Naive thymus-derived CD4-positive, alpha-beta T cell (primary cell): ENCODE data around the gene NDUFV1. TPM values are rescaled to one million over a fixed set of nuclear protein-coding genes. Genes with fewer than 3 reads are reported as not detected.
"Not testable (repeated sequence)": the region's sequence is repeated elsewhere in the genome, so short reads cannot be mapped to it uniquely, and the experiment has no call there.

Source experiments
- ATAC-seq: fragments of 150-1000 bp; cut with Tn5 transposase; 2 replicates; pipeline ENCODE4 v1.10.0; 2021; ENCODE audit warnings: mild to moderate bottlenecking, moderate library complexity
- CTCF ChIA-PET: fragments of 350-600 bp; sonication (Branson Sonifier 250); formaldehyde crosslinking; loops from one replicate; lab custom pipeline; 2021; ENCODE audit warnings: antibody characterized with exemption; lab: Charles Lee
- POLR2A ChIA-PET: fragments of 350-600 bp; sonication (Branson Sonifier 250); formaldehyde crosslinking; loops from one replicate; lab custom pipeline; 2021; ENCODE audit warnings: antibody characterized with exemption, inconsistent platforms; lab: Charles Lee
- DNase-seq, 9 donors: peaks; one replicate each; pipeline versions ENCODE4 v3.0.0 to v3.0.0-alpha.2; 2020 to 2022; ENCODE audit warnings: mixed read lengths in 1 of 9
- H3K27ac ChIP-seq: one replicate; pipeline ENCODE4 v1.7.0; 2013; ENCODE audit warnings: mild to moderate bottlenecking, low read depth, low read length, moderate library complexity
- H3K27me3 ChIP-seq, 2 donors: one replicate each; pipeline ENCODE4 v1.7.0; 2013; ENCODE audit warnings: low read length in 2 of 2, mild to moderate bottlenecking in 2 of 2, moderate library complexity in 2 of 2; ENCODE audit not compliant: control insufficient read depth in 2 of 2, insufficient read depth in 2 of 2
- H3K36me3 ChIP-seq, 3 experiments: 1 replicate in 2 of 3; 2 replicates in 1 of 3; pipeline ENCODE4 v1.7.0; 2013; ENCODE audit warnings: low read length in 3 of 3, mild to moderate bottlenecking in 3 of 3, moderate library complexity in 1 of 3; ENCODE audit not compliant: insufficient read depth in 3 of 3, control insufficient read depth in 2 of 3
- H3K4me1 ChIP-seq, 2 donors: one replicate each; pipeline ENCODE4 v1.7.0; 2013; ENCODE audit warnings: low read length in 2 of 2, mild to moderate bottlenecking in 2 of 2, moderate library complexity in 1 of 2; ENCODE audit not compliant: control insufficient read depth in 2 of 2, insufficient read depth in 2 of 2
- H3K4me3 ChIP-seq: 2 replicates; pipeline ENCODE4 v1.7.0; 2013; ENCODE audit warnings: mild to moderate bottlenecking, low read length
- H3K9me3 ChIP-seq, 3 experiments: 1 replicate in 2 of 3; 2 replicates in 1 of 3; pipeline ENCODE4 v1.7.0; 2013; ENCODE audit warnings: low read length in 3 of 3; ENCODE audit not compliant: control insufficient read depth in 2 of 3
- H3K27ac Mint-ChIP-seq, 9 donors: one replicate each; pipeline ENCODE4 v1.8.0; 2020 to 2022; ENCODE audit warnings: mixed read lengths in 9 of 9, mild to moderate bottlenecking in 8 of 9, moderate library complexity in 5 of 9, inconsistent platforms in 2 of 9
- H3K27me3 Mint-ChIP-seq, 5 donors: one replicate each; pipeline ENCODE4 v1.8.0; 2021 to 2022; ENCODE audit warnings: mixed read lengths in 5 of 5, mild to moderate bottlenecking in 1 of 5
- H3K36me3 Mint-ChIP-seq, 5 donors: one replicate each; pipeline ENCODE4 v1.8.0; 2020 to 2022; ENCODE audit warnings: mixed read lengths in 5 of 5, mild to moderate bottlenecking in 3 of 5, inconsistent platforms in 1 of 5
- H3K4me1 Mint-ChIP-seq, 7 donors: one replicate each; pipeline ENCODE4 v1.8.0; 2020 to 2022; ENCODE audit warnings: mixed read lengths in 7 of 7, mild to moderate bottlenecking in 3 of 7, inconsistent platforms in 1 of 7
- H3K4me3 Mint-ChIP-seq, 10 donors: one replicate each; pipeline ENCODE4 v1.8.0; 2020 to 2022; ENCODE audit warnings: mild to moderate bottlenecking in 10 of 10, mixed read lengths in 10 of 10, moderate library complexity in 6 of 10, inconsistent platforms in 2 of 10
- H3K9me3 Mint-ChIP-seq, 11 donors: one replicate each; pipeline ENCODE4 v1.8.0; 2020 to 2022; ENCODE audit warnings: mixed read lengths in 11 of 11, mild to moderate bottlenecking in 4 of 11, inconsistent platforms in 1 of 11, moderate library complexity in 1 of 11
- intact Hi-C, 2 donors: fragments of 100-400 bp; cut with micrococcal nuclease; formaldehyde crosslinking; loops; one replicate each; pipeline ENCODE4 v1.15.1; 2023
- polyA plus RNA-seq, 2 donors: library from polyadenylated mRNA; unstranded; fragments of 300-500 nt; fragmentation: Illumina TruSeq; gene quantifications; one replicate each; pipeline ENCODE4 v1.2.3, GENCODE V29; 2021
- total RNA-seq, 6 experiments: library from RNA in 5 of 6; stranded (reverse) in 5 of 6; gene quantifications; 1 replicate in 5 of 6; 2 replicates in 1 of 6; pipeline ENCODE4 v1.2.3 and lab custom pipeline; 2021 to 2026

Gene NDUFV1
- total and polyA plus RNA-seq, 7 experiments from 2014 or later: 111 to 253 (median 201) TPM

- Mint-ChIP-seq H3K27ac (no peak overlapping the region), H3K4me1 (peaks cover 4 to 10% (median 6%) of the 10 kb centered on the region in 7 donors), H3K27me3 (no peaks in the 10 kb centered on the region), H3K9me3 (no peaks in the 10 kb centered on the region), H3K4me3 (no peak overlapping the region), H3K36me3 (no peaks in the 10 kb centered on the region)
- Histone ChIP-seq H3K9me3 (no peaks in the 10 kb centered on the region), H3K27ac (no peak overlapping the region), H3K4me3 (no peak overlapping the region), H3K4me1 (peaks cover 5 to 9% of the 10 kb centered on the region in 2 donors), H3K27me3 (no peaks in the 10 kb centered on the region), H3K36me3 (no peaks in the 10 kb centered on the region)
- ATAC-seq: no peak
- intact Hi-C loops: loop anchor here in 1 of 2 donors (5.0 kb wide), 1 partner anchor 232 kb away; the partner anchor contains the start of genes PPP1CA and TBC1D10C
- CTCF ChIA-PET: no interaction called here
- POLR2A ChIA-PET: interaction anchor here (1.0 kb wide), 1 partner anchor 20 kb away, joined by 3 read pairs; no protein-coding TSS in a partner anchor
- no peak for DNase-seq
These were observed 27.9 kb downstream of the NDUFV1 start for GRCh38 chr11:67634366-67635230.

- no peaks in the 10 kb centered on the region for H3K9me3 ChIP-seq
- H3K36me3 Mint-ChIP-seq: no peaks in the 10 kb centered on the region
- ATAC-seq: no peak
- H3K27ac ChIP-seq: no peak overlapping the region
- no peak for DNase-seq
- H3K27me3 ChIP-seq: no peaks in the 10 kb centered on the region
- intact Hi-C loops: no loop called here
- no peaks in the 10 kb centered on the region for H3K9me3 Mint-ChIP-seq
- H3K27me3 Mint-ChIP-seq: no peaks in the 10 kb centered on the region
- no peak overlapping the region for H3K4me3 ChIP-seq
- peaks cover 4 to 10% (median 6%) of the 10 kb centered on the region in 7 donors for H3K4me1 Mint-ChIP-seq
- ChIA-PET CTCF (no interaction called here), POLR2A (interaction anchor here (1.0 kb wide), 1 partner anchor 21 kb away, joined by 3 read pairs; no protein-coding TSS in a partner anchor)
- no peaks in the 10 kb centered on the region for H3K36me3 ChIP-seq
- no peak overlapping the region for H3K4me3 Mint-ChIP-seq
- H3K27ac Mint-ChIP-seq: no peak overlapping the region
- peaks cover 5 to 9% of the 10 kb centered on the region in 2 donors for H3K4me1 ChIP-seq
These were observed 28.4 kb downstream of the NDUFV1 start for GRCh38 chr11:67635231-67635521.

GRCh38 chr11:67636962-67637361 lies 30.2 kb downstream of the NDUFV1 start:
- DNase-seq (no peak), ATAC-seq (no peak)
- Mint-ChIP-seq H3K27me3 (no peaks in the 10 kb centered on the region), H3K4me3 (no peak overlapping the region), H3K27ac (no peak overlapping the region), H3K36me3 (no peaks in the 10 kb centered on the region), H3K4me1 (peaks cover 0 to 3% (median 0%) of the 10 kb centered on the region in 7 donors), H3K9me3 (no peaks in the 10 kb centered on the region)
- Histone ChIP-seq H3K4me3 (no peak overlapping the region), H3K27me3 (no peaks in the 10 kb centered on the region), H3K36me3 (no peaks in the 10 kb centered on the region), H3K27ac (no peak overlapping the region), H3K4me1 (no peaks in the 10 kb centered on the region), H3K9me3 (no peaks in the 10 kb centered on the region)
- intact Hi-C loops: no loop called here
- POLR2A ChIA-PET: no interaction called here
- CTCF ChIA-PET: interaction anchor here (1.0 kb wide), 1 partner anchor 65 kb away, joined by 3 read pairs; no protein-coding TSS in a partner anchor

- H3K4me1 ChIP-seq, H3K4me1 Mint-ChIP-seq, H3K9me3 ChIP-seq, H3K27me3 ChIP-seq, H3K27ac Mint-ChIP-seq, H3K27me3 Mint-ChIP-seq, H3K4me3 ChIP-seq, DNase-seq, ATAC-seq, intact Hi-C loops, H3K9me3 Mint-ChIP-seq, H3K36me3 Mint-ChIP-seq, H3K4me3 Mint-ChIP-seq, H3K36me3 ChIP-seq, H3K27ac ChIP-seq: not testable (repeated sequence)
- ChIA-PET POLR2A (interaction anchor here (0.7 kb wide), 1 partner anchor 8 kb away, joined by 5 read pairs; no protein-coding TSS in a partner anchor), CTCF (interaction anchor here (1.0 kb wide), 1 partner anchor 65 kb away, joined by 3 read pairs; no protein-coding TSS in a partner anchor)
These were observed 30.7 kb downstream of the NDUFV1 start for GRCh38 chr11:67637441-67637840.

- no peak for ATAC-seq
- Mint-ChIP-seq H3K4me1 (peaks cover 0 to 3% (median 0%) of the 10 kb centered on the region in 7 donors), H3K4me3 (no peak overlapping the region), H3K27ac (no peak overlapping the region), H3K36me3 (no peaks in the 10 kb centered on the region), H3K9me3 (no peaks in the 10 kb centered on the region), H3K27me3 (no peaks in the 10 kb centered on the region)
- H3K36me3 ChIP-seq: no peaks in the 10 kb centered on the region
- no peak for DNase-seq
- H3K9me3 ChIP-seq: no peaks in the 10 kb centered on the region
- no peaks in the 10 kb centered on the region for H3K27me3 ChIP-seq
- H3K4me3 ChIP-seq: no peak overlapping the region
- POLR2A ChIA-PET: interaction anchor here (1.1 to 1.5 kb wide), 2 partner anchors 9 to 10 kb away, joined by 3 read pairs; partner anchors contain the start of gene NUDT8
- H3K4me1 ChIP-seq: no peaks in the 10 kb centered on the region
- CTCF ChIA-PET: no interaction called here
- H3K27ac ChIP-seq: no peak overlapping the region
- intact Hi-C loops: no loop called here
These were observed 32.0 kb downstream of the NDUFV1 start for GRCh38 chr11:67638535-67639437.

- H3K4me3 ChIP-seq: no peak within 1 kb of the TSS
- H3K27ac ChIP-seq: no peak within 1 kb of the TSS
- ChIA-PET POLR2A (interaction anchor here (1.5 kb wide), 1 partner anchor 9 kb away, joined by 3 read pairs; the partner anchor contains the start of gene NUDT8), CTCF (no interaction called here)
- Mint-ChIP-seq H3K4me3 (no peak within 1 kb of the TSS), H3K36me3 (no peaks in the 10 kb centered on the region), H3K27ac (no peak within 1 kb of the TSS), H3K9me3 (peaks cover 0 to 3% (median 0%) of the 10 kb centered on the region in 11 donors), H3K27me3 (no peaks in the 10 kb centered on the region), H3K4me1 (peaks cover 0 to 3% (median 0%) of the 10 kb centered on the region in 7 donors)
- no peaks in the 10 kb centered on the region for H3K9me3 ChIP-seq
- intact Hi-C loops: no loop called here
- no peaks in the 10 kb centered on the region for H3K27me3 ChIP-seq
- no peaks in the 10 kb centered on the region for H3K4me1 ChIP-seq
- DNase-seq (no peak), ATAC-seq (no peak)
- H3K36me3 ChIP-seq: no peaks in the 10 kb centered on the region
These were observed 32.7 kb downstream of the NDUFV1 start, which contains the start of gene TBX10 for GRCh38 chr11:67639438-67639859. TBX10 (minus strand) TSS chr11:67639763; CDS start chr11:67639472, 291 bp downstream.
